ENCODE measurements around the gene MIB2. TPM values are rescaled to one million over a fixed set of nuclear protein-coding genes. Genes with fewer than 3 reads are reported as not detected.

MIB2 gene
- total RNA-seq, 1 donor from 2014 or later: 45.7 TPM

- no peak for DNase-seq (ENCODE audit: low spot score in 2 of 2)
- FAIRE-seq: no peak
These were observed 17.9 kb upstream of the MIB2 start for GRCh38 chr1:1597275-1597930.

- DNase-seq (ENCODE audit: low spot score in 2 of 2): no peak
- no peak for FAIRE-seq
These were observed 17.1 kb upstream of the MIB2 start for GRCh38 chr1:1598051-1598719.

DNA sequence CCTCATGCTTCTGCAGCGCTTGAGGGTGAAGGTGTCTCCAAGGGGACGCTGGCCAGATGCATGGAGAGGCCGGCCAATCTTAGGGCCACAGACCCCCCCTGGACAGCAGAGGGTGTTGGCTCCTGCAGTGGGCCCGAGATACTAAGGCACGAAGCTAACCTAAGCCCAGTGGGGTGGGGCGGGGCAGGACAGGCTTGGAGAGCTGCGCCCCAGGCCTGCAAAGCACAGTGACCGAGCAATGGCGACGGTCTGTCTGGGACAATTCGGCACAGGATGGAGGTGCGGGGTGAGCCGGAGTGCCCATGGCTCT, 16.6 kb upstream of the MIB2 start:
- no peak for FAIRE-seq

GRCh38 chr1:1599030-1599934, 16.0 kb upstream of the MIB2 start:
- FAIRE-seq (no peak), DNase-seq (ENCODE audit: low spot score in 2 of 2) (peak in 1 of 2 donors; percentile 69)

More for the DNA sequence above, 16.6 kb upstream of the MIB2 start:
- DNase-seq (ENCODE audit: low spot score in 2 of 2): no peak

DNA sequence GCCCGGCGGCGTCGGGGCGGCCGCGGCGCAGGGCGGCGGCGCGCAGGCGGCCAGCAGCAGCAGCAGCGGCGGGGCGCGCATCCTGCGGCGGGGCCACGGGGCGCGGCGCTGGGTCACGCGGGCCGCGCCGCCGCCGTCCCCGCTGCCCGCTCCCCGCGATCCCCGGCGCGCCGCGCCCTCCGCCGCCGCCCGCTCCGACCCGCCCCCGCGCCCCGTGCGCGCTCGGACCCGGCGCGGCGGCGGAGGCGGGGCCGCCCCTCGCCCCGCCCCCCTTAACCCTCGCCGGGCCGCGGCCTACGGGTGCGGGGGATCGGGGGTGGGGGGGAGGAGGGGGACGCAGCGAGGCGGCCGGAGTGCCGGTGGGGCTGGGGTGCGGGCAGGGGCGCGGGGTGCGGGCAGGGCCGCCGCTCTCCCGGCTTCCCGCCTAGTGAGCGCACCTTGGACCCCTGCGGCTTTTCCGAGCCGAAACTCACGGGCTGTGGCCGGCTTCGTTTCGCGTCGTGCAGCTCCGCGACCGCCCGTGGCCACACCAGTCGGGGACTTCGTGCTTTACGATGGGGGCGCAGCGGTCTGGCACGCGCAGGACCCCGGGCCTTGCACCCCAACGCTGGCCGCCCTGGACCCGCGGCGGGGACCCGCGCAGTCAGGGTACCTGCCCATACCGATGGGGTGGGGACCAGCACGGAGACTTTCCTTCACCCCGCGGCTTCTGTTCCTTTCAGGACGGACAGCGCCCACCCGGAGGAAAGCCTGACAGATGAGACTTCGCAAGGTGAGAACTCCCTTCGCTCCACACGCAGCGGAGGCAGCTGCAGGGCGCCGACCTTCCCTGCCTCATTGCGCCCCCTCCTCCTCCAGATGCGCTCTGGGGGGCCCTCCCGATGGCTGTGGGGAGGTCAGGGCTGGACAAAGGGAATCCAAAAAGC, 15.1 kb upstream of the MIB2 start, which contains the start of gene FNDC10:
TSS of gene FNDC10 (minus strand) at position 201 of the 926 bp plus-strand sequence. CDS start at position 81, 120 bp downstream.
- DNase-seq (ENCODE audit: low spot score in 2 of 2) (peak; percentile 65 to 71), FAIRE-seq (no peak)

DNA sequence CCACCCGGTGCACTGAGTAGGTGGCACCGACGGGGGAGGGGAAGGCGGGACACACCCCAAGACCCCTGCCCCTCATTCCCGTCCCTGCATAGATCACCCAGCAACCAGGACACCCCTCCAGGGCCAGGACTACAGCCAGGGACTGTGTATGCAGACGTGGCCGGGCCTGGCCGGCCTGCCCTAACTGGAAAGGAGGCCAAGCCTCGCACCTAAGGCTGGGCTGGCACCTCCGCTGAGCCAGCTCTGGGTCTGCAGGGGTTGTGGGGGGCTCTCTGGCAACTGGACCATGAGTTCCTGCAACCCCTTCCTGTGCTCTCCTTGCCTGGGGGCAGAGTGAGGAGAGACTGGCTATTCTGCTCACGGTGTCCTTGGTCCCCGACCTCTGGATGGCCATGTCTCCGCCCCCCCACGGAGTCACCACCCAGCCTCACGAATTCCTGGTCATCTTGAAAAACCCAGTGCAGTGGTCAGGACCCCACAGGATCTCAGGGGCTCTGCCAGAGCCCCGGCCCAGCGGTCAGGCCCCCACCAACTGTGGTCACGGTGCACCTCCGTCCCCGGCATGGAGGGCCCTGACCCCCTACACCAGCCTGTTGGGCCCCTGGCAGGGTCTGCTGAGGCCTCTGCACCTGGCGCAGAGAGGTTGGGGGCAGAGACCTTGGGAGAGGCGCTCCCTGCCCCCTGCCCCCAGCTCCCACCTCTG, 14.3 kb upstream of the MIB2 start:
- DNase-seq (ENCODE audit: low spot score in 2 of 2) (no peak), FAIRE-seq (no peak)

DNA sequence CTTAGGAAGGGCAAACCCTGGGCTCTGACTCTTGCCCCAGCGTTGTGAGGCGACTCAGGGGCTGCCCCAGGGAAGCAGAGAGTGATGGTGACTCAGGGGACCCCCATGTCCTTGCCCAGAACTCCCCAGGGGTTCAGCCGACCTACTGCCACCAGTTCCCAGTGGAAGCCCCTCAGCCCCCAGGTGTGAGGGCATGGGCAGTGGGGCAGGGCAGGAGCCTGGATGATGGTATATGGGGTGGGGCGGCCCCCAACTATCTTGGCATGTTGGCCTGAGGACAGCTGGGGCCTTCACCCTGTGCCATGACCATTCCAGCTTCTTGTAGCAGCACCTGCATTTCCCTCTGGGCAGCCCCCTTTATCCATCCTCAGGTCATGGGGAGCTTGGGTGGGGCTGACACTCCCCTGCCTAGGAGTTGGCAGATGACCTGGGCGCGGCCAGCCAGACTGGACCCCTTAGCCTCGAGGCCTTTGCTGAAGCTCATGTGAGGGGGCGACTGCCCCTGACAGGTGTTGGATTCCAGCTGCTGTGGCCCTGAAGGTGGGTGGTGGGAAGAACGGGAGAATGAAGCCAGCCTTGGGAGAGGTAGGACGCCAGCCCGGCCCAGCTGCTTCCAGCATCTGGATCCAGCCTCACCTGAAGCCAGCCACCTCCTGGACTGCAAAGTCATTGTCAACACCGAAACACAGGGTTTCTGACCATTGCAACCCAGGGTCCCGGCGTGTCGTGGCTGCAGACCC, 13.6 kb upstream of the MIB2 start:
- FAIRE-seq: no peak
- DNase-seq (ENCODE audit: low spot score in 2 of 2): no peak

GRCh38 chr1:1602304-1602967, 12.9 kb upstream of the MIB2 start:
- no peak for FAIRE-seq
- DNase-seq (ENCODE audit: low spot score in 2 of 2): no peak

- no peak for FAIRE-seq
- no peak for DNase-seq (ENCODE audit: low spot score in 2 of 2)
These were observed 12.3 kb upstream of the MIB2 start for GRCh38 chr1:1602968-1603506.

GRCh38 chr1:1603671-1604373, 11.5 kb upstream of the MIB2 start:
- FAIRE-seq (no peak), DNase-seq (ENCODE audit: low spot score in 2 of 2) (no peak)

DNA sequence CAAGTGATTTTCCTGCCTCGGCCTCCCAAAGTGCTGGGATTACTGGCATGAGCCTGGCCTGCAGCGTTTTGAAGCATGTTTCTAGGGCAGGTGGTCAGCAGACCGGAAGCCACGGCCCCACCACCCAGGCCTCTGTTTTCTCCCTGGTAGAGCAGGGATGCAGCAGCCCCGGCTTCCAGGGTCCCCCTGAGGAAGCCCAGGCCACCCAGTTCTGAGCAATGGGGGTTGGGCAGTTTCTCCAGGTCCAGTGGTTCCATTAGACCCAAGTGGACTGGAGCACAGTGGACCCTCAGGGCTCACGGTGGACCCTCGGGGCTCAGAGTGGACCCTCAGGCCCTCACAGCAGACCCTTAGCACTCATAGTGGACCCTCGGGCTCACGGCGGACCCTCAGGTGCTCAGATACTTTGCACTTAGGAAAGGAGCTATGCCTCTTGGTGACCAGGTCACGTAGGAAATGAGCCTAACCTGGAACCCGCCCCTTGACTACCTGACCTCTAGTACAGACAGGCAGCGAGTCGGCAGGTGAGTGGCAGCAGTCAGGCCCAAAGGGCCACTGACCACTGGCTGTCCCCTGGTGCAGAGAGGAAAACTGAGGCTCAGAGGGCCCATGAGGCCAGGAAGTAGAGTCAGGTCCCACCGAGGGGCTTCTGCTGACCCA, 10.8 kb upstream of the MIB2 start:
- DNase-seq (ENCODE audit: low spot score in 2 of 2): no peak
- FAIRE-seq: no peak

- no peak for FAIRE-seq
- DNase-seq (ENCODE audit: low spot score in 2 of 2): no peak
These were observed 10.2 kb upstream of the MIB2 start for GRCh38 chr1:1605034-1605591.

DNA sequence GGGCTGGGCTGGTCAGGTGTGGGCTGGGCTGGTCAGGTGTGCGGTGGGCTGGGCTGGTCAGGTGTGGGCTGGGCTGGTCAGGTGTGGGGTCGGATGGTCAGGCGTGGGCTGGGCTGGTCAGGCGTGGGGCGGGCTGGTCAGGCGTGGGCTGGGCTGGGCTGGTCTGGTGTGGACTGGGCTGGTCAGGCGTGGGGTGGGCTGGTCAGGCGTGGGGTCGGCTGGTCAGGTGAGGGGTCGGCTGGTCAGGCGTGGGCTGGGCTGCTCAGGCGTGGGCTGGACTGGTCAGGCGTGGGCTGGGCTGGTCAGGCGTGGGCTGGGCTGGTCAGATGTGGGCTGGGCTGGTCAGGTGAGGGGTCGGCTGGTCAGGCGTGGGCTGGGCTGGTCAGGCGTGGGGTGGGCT, 9.6 kb upstream of the MIB2 start:
- DNase-seq (ENCODE audit: low spot score in 2 of 2): no peak
- FAIRE-seq: no peak

- FAIRE-seq (no peak), DNase-seq (ENCODE audit: low spot score in 2 of 2) (no peak)
These were observed 9.1 kb upstream of the MIB2 start for GRCh38 chr1:1606232-1606631.

- no peak for DNase-seq (ENCODE audit: low spot score in 2 of 2)
- no peak for FAIRE-seq
These were observed 5.3 kb upstream of the MIB2 start for GRCh38 chr1:1609822-1610485.

DNA sequence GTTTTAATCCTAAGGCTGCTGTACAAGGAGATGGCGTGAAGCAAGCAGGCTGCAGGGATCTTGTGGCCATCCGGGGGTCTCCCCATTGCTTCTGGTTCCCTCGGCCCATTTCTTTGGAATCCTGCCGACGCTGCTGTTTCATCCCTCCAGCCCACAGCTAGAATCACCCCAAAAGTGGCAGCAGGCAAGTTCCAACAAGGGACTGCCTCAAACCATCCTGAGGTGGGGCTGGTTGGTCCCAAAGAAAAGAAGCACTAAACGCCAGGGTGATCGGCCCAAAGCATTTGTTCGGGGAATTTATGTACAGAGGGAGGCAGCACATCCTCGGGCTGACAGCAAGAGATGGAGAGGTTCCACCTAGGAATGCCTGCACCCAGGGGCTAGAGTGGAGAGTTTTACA, 4.5 kb upstream of the MIB2 start:
- DNase-seq (ENCODE audit: low spot score in 2 of 2) (no peak), FAIRE-seq (no peak)
